GM12873 (cell line): ENCODE measurements around the gene OR14J1.
A peak's percentile ranks its signal among the peaks of the same experiment; 100 is the strongest.

Experiments used
- TF ChIP-seq, protein P1 (sequence below): IDR thresholded peaks from 2 replicates; pipeline ENCODE4 v1.5.1; 2012; ENCODE audit warnings: low read depth, mild to moderate bottlenecking, moderate library complexity, low read length, control low read depth; ENCODE audit not compliant: insufficient read depth; ENCODE audit errors: missing control alignments

Gene OR14J1

DNA sequence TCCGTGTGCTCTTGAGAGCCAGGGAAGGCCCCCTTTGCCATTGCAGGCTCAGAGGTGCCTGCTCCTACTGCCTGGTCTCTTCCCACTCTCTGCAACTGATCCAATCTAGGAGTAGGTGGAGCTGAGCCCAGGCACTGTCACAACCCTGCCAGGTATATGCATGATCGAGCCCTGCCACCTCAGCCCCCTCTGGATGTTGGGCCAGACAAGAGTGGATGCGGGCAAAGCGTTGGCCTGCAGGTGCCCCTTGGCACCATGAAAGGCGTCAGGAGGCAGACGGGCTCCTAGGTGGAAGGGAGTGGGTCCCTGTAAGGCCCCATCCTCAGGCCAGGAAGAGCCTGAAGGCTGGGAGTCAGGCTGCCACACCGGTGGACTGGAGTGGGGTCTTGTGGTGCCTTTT, 5.9 kb upstream of the OR14J1 start:
- TF ChIP-seq, protein P1, sequence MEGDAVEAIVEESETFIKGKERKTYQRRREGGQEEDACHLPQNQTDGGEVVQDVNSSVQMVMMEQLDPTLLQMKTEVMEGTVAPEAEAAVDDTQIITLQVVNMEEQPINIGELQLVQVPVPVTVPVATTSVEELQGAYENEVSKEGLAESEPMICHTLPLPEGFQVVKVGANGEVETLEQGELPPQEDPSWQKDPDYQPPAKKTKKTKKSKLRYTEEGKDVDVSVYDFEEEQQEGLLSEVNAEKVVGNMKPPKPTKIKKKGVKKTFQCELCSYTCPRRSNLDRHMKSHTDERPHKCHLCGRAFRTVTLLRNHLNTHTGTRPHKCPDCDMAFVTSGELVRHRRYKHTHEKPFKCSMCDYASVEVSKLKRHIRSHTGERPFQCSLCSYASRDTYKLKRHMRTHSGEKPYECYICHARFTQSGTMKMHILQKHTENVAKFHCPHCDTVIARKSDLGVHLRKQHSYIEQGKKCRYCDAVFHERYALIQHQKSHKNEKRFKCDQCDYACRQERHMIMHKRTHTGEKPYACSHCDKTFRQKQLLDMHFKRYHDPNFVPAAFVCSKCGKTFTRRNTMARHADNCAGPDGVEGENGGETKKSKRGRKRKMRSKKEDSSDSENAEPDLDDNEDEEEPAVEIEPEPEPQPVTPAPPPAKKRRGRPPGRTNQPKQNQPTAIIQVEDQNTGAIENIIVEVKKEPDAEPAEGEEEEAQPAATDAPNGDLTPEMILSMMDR, result no peak

DNA sequence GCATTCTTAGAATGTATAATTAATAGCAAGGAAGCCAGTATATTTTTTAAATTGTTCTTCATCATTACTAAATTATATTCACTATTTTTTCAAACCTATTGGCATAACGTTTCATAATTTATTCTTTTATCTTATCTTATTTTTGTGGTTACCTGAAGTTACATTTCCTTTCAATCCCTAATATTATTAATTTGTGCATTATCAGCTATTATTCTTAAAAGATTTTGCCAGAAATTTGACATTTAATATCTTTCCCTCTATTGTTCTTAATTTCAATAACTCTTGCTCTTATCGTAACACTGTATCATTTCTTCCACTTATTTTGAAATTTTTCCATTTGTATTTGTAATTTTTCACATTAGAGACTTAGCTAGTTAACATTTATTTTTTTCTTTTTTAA, 18.4 kb downstream of the OR14J1 start:
- TF ChIP-seq, protein P1, result no peak

DNA sequence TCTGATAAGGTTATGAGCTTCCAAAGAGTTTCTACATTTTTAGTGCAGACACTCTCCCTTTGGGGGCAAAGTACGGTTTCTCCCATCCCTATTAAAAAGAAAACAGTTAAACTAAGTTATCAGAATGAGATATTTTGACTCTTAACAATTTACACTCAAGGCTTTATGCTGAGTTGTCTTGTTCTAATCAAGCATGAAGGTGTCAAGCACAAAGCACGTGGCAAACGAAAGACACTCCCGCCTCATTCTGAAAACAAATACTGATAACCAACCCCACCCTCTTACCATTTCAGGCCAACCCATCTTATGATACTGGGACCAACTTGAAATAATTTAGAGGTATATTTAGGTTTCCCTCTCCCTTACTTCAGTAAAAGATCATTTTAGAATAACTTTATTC, 24.3 kb downstream of the OR14J1 start:
- TF ChIP-seq, protein P1, result no peak

DNA sequence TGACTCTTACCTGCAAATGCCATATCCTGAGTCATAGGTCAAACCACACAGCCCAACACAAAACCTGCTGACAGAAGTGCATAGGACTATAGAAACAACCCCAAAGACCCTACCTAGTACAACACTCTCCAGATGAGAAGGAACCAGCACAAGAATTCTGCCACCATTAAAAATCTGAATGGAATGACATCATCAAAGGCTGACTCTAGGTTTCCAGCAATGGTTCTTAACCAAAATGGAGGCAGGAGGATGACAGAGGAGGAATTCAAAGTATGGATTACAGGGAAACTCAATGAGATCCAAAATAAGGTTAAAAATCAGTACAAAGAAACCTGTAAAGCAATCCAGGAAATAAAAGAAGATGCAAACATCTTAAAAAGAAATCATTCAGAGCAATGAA, 31.2 kb downstream of the OR14J1 start:
- TF ChIP-seq, protein P1, result no peak

DNA sequence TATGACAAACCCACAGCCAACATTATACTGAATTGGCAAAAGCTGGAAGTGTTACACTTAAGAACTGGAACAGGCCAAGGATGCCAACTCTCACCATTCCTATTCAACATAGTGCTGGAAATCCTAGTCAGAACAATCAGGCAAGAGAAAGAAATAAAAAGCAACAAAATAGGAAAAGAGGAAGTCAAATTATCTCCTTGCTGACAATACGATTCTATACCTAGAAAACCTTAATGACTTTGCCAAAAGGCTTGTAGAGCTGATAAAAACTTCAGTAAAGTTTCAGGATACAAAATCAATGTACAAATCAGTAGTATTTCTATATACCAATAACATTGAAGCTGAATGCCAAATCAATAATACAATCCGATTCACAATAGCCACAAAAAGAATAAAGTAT, 34.8 kb downstream of the OR14J1 start:
- TF ChIP-seq, protein P1, result no peak

DNA sequence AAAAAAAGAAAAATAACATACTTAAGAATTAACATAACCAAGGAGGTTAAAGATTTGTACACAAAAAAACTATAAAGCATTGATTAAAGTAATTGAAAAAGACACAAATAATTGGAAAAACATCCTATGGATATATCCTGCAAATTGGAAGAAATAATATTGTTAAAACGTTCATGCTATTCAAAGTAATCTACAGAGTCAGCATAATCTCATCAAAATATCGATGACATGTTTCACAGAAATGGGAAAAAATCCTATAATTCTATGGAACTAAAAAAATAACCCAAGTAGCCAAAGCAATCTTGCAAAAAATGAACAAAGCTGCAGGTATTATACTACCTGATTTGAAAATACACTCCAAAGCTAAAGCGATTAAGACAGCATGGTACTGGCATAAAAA, 43.9 kb downstream of the OR14J1 start:
- TF ChIP-seq, protein P1, result no peak

DNA sequence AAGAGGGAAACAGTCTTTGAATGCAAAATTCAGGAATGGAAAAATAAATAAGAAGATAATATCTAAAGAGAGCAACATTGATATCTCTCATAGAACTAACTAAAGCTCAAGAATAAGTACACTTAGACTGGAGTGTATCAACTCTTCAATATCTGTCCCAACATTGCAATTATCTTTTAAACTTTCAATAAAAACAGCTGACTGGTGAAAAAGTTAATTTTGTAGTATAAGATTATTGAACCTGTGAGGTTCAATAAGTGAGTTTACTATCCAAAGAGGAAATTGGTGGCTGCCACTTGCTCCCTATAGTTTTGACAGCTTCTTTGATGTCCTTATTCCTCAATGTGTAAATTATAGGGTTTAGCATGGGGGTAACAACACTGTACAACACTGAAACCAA, 53.5 kb downstream of the OR14J1 start:
- TF ChIP-seq, protein P1, result no peak

DNA sequence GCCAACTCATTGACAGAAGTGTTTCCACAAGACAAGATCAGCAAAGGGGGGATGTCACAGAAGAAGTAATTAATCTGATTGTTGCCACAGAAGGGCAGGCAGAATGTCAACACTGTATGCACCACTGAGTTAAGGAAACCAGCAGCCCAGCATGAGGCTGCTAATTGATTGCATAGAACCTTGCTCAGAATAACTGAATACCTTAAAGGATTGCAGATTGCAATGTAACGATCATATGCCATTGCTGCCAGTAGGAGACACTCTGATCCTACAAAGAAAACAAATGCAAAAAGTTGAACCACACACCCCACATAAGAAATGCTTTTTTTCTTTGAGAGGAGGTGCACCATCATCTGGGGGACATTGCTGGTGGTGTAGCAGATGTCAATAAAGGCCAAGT, 54.1 kb downstream of the OR14J1 start:
- TF ChIP-seq, protein P1, result peak; percentile 15
